Astrocyte (in vitro differentiated cells and primary cell): ENCODE results near the gene KIAA0319L. TPM values are rescaled to one million over a fixed set of nuclear protein-coding genes. Genes with fewer than 3 reads are reported as not detected.

Experiments used
- DNase-seq: peaks from one replicate; pipeline ENCODE4 v3.0.0-alpha.2; 2010; ENCODE audit warnings: low read depth
- FAIRE-seq: peaks from 2 replicates; lab custom pipeline; 2011; peaks lifted over from hg19 to GRCh38; lab: Jason Lieb, UNC
- H2AFZ ChIP-seq: 2 replicates; pipeline ENCODE4 v1.6.0; 2012; ENCODE audit warnings: low read depth, low read length, inconsistent platforms
- H3K27ac ChIP-seq: 2 replicates; pipeline ENCODE4 v1.5.1; 2011; ENCODE audit warnings: low read depth, low read length, inconsistent platforms
- H3K27me3 ChIP-seq: 2 replicates; pipeline ENCODE4 v1.6.0; 2011; ENCODE audit warnings: low read length, inconsistent platforms; ENCODE audit not compliant: insufficient read depth
- H3K36me3 ChIP-seq: 2 replicates; pipeline ENCODE4 v1.5.1; 2011; ENCODE audit warnings: low read length, inconsistent platforms; ENCODE audit not compliant: insufficient read depth
- H3K4me1 ChIP-seq: 2 replicates; pipeline ENCODE4 v1.5.1; 2011; ENCODE audit warnings: low read length, inconsistent platforms; ENCODE audit not compliant: insufficient read depth
- H3K4me2 ChIP-seq: 2 replicates; pipeline ENCODE4 v1.6.0; 2012; ENCODE audit warnings: low read length, inconsistent platforms
- H3K4me3 ChIP-seq: 2 replicates; pipeline ENCODE4 v1.5.1; 2011; ENCODE audit warnings: low read depth, mild to moderate bottlenecking, low read length, inconsistent platforms; ENCODE audit not compliant: insufficient read depth
- H3K79me2 ChIP-seq: 2 replicates; pipeline ENCODE4 v1.6.0; 2012; ENCODE audit warnings: mild to moderate bottlenecking, low read length, inconsistent platforms; ENCODE audit not compliant: insufficient read depth
- H3K9ac ChIP-seq: 2 replicates; pipeline ENCODE4 v1.6.0; 2012; ENCODE audit warnings: mild to moderate bottlenecking, low read length, inconsistent platforms
- H3K9me3 ChIP-seq: 2 replicates; pipeline ENCODE4 v1.5.1; 2012; ENCODE audit warnings: low read depth, mild to moderate bottlenecking, low read length, inconsistent platforms; ENCODE audit not compliant: insufficient read depth
- H4K20me1 ChIP-seq: 2 replicates; pipeline ENCODE4 v1.6.0; 2012; ENCODE audit warnings: low read length, inconsistent platforms; ENCODE audit not compliant: insufficient read depth
- H3K27ac Mint-ChIP-seq: one replicate; pipeline ENCODE4 v1.8.0; 2021; ENCODE audit warnings: mild to moderate bottlenecking, mixed read lengths; ENCODE audit not compliant: unreplicated experiment
- H3K27me3 Mint-ChIP-seq: one replicate; pipeline ENCODE4 v1.8.0; 2021; ENCODE audit warnings: low read depth, mixed read lengths; ENCODE audit not compliant: unreplicated experiment
- H3K36me3 Mint-ChIP-seq: one replicate; pipeline ENCODE4 v1.8.0; 2021; ENCODE audit warnings: low read depth, mixed read lengths; ENCODE audit not compliant: unreplicated experiment
- H3K4me1 Mint-ChIP-seq: one replicate; pipeline ENCODE4 v1.8.0; 2021; ENCODE audit warnings: low read depth, mixed read lengths; ENCODE audit not compliant: unreplicated experiment
- H3K4me3 Mint-ChIP-seq: one replicate; pipeline ENCODE4 v1.8.0; 2021; ENCODE audit warnings: mild to moderate bottlenecking, moderate library complexity, mixed read lengths; ENCODE audit not compliant: unreplicated experiment
- H3K9me3 Mint-ChIP-seq: one replicate; pipeline ENCODE4 v1.8.0; 2021; ENCODE audit warnings: mild to moderate bottlenecking, mixed read lengths; ENCODE audit not compliant: unreplicated experiment
- EZH2 ChIP-seq: IDR thresholded peaks from 2 replicates; pipeline ENCODE4 v1.6.1; 2012; ENCODE audit warnings: mild to moderate bottlenecking, low read length, inconsistent platforms; ENCODE audit not compliant: insufficient read depth
- total RNA-seq: library from RNA; stranded (reverse); gene quantifications from 2 replicates; pipeline ENCODE4 v1.2.1, GENCODE V29; 2021
- TF ChIP-seq, protein P1 (sequence below): IDR thresholded peaks from 2 replicates; pipeline ENCODE4 v1.5.1; 2011; ENCODE audit warnings: low read depth, mild to moderate bottlenecking, inconsistent platforms, low read length, moderate library complexity; ENCODE audit not compliant: insufficient read depth

Gene KIAA0319L
- total RNA-seq, 1 donor from 2014 or later = 42.5 TPM

GRCh38 chr1:35558374-35559316 is 1.4 kb upstream of the KIAA0319L start:
- H3K4me1 ChIP-seq = peaks cover 36% of the 10 kb centered on the region
- peak overlapping the region; percentile 95 for H3K27ac Mint-ChIP-seq
- peak overlapping the region; percentile 85 for H3K4me3 ChIP-seq
- no peaks in the 10 kb centered on the region for H3K27me3 Mint-ChIP-seq
- no peak for FAIRE-seq
- peaks cover 78% of the 10 kb centered on the region for H4K20me1 ChIP-seq
- peak overlapping the region; percentile 95 for H3K27ac ChIP-seq
- no peak for TF ChIP-seq EZH2
- TF ChIP-seq, protein P1, sequence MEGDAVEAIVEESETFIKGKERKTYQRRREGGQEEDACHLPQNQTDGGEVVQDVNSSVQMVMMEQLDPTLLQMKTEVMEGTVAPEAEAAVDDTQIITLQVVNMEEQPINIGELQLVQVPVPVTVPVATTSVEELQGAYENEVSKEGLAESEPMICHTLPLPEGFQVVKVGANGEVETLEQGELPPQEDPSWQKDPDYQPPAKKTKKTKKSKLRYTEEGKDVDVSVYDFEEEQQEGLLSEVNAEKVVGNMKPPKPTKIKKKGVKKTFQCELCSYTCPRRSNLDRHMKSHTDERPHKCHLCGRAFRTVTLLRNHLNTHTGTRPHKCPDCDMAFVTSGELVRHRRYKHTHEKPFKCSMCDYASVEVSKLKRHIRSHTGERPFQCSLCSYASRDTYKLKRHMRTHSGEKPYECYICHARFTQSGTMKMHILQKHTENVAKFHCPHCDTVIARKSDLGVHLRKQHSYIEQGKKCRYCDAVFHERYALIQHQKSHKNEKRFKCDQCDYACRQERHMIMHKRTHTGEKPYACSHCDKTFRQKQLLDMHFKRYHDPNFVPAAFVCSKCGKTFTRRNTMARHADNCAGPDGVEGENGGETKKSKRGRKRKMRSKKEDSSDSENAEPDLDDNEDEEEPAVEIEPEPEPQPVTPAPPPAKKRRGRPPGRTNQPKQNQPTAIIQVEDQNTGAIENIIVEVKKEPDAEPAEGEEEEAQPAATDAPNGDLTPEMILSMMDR = no peak
- no peaks in the 10 kb centered on the region for H3K9me3 Mint-ChIP-seq
- H3K4me2 ChIP-seq = peak overlapping the region; percentile 88
- peaks cover 8% of the 10 kb centered on the region for H3K36me3 ChIP-seq
- no peak for DNase-seq
- H3K36me3 Mint-ChIP-seq = peaks cover 7% of the 10 kb centered on the region
- peaks cover 26% of the 10 kb centered on the region for H3K4me1 Mint-ChIP-seq
- H2AFZ ChIP-seq = peak overlapping the region; percentile 5
- H3K9me3 ChIP-seq = no peaks in the 10 kb centered on the region
- H3K79me2 ChIP-seq = peaks cover 72% of the 10 kb centered on the region
- H3K9ac ChIP-seq = peak overlapping the region; percentile 91
- H3K27me3 ChIP-seq = no peaks in the 10 kb centered on the region
- peak overlapping the region; percentile 92 for H3K4me3 Mint-ChIP-seq

DNA sequence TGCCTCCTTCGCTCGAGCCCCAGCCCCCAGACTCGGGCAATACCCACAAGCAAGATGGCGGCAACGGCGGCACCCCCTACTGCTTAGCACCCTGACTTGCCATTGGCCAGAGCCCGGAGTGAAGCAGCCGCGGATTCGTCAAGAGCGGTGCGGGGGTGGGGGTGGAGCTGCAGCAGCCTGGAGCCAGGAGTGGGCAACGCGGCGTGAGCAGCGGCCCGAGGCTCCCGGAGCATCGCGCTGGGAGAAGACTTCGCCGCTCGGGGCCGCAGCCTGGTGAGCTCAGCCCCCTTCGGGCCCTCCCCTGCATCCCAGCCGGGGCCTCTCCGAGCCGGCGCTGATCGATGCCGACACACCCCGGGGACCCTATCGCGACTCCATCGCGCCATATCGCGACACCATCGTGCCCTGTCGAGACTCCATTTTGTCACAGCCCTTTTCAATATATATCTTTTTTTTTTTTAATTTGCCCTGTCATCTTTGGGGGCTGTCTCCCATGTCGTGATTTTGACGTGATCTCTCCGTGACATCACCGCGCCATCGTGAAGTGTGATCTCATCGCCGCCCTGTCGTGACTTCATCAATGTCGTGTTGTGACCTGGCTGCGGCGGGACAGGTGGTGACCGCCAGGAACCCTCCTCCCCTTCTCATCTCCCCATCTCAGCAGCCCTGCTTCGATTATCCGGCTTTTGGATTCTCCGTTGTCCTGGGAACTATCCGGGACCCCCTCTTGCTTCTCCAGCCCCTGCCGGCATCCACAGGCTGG is 589 bp upstream of the KIAA0319L start, which contains the start of gene NCDN:
Gene NCDN (plus strand): TSS at position 189 of the 763 bp plus-strand sequence. CDS start 392 bp downstream, at position 581.
- peak within 1 kb of the TSS; percentile 98 for H2AFZ ChIP-seq
- Mint-ChIP-seq H3K4me1 (peaks cover 26% of the 10 kb centered on the region), H3K9me3 (no peaks in the 10 kb centered on the region), H3K27ac (peak within 1 kb of the TSS; percentile 95), H3K36me3 (peaks cover 7% of the 10 kb centered on the region), H3K4me3 (peak within 1 kb of the TSS; percentile 92), H3K27me3 (no peaks in the 10 kb centered on the region)
- no peaks in the 10 kb centered on the region for H3K27me3 ChIP-seq
- peak within 1 kb of the TSS; percentile 85 for H3K4me3 ChIP-seq
- H3K36me3 ChIP-seq = peaks cover 4% of the 10 kb centered on the region
- DNase-seq (peak; percentile 95), FAIRE-seq (peak; percentile 43)
- H3K27ac ChIP-seq = peak within 1 kb of the TSS; percentile 95
- H4K20me1 ChIP-seq = peaks cover 70% of the 10 kb centered on the region
- H3K9ac ChIP-seq = peak within 1 kb of the TSS; percentile 91
- H3K79me2 ChIP-seq = peaks cover 72% of the 10 kb centered on the region
- peak within 1 kb of the TSS; percentile 88 for H3K4me2 ChIP-seq
- peaks cover 36% of the 10 kb centered on the region for H3K4me1 ChIP-seq
- no peak for TF ChIP-seq EZH2
- TF ChIP-seq, protein P1 = no peak
- H3K9me3 ChIP-seq = no peaks in the 10 kb centered on the region
